Measurements from ENCODE around the gene SESN1. TPM values are rescaled to one million over a fixed set of nuclear protein-coding genes. Genes with fewer than 3 reads are reported as not detected.

The SESN1 gene
- total and polyA plus RNA-seq, 2 donors (not counting 1 experiment from before 2014, with no cell fraction given) = 16.2 to 28.6 TPM

DNA sequence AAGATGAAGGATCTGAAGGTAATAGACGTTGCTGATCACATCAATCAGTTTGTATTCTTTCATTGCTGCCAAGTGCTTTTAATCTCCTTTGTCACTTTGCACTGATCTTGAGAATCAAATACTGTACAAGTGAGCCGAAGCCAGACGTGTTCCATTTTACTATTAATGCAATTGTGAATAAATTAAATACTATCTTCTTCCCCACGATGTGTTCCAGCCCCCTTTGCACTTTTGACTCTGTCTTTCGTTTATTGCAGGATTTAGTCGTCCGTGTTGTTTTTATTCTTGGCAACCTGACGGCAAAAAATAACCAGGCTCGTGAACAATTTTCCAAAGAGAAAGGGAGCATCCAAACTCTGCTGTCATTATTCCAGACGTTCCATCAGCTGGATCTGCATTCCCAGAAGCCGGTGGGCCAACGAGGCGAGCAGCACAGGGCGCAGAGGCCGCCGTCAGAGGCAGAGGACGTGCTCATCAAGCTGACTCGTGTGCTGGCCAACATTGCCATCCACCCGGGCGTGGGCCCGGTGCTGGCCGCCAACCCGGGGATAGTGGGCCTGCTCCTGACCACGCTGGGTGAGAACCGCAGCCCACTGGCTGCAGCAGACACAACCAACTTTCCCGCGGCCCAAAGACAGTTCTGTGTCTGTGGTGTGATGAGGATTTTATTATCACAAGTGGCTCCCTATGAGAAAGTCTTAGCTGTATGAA is 141.7 kb downstream of the SESN1 start:
- no peak for DNase-seq
- Histone ChIP-seq H2AFZ (ENCODE audit: insufficient read depth, low read depth, low read length, poor library complexity, severe bottlenecking) (no peak overlapping the region), H3K36me3 (replicated peaks in 1 of 2; ENCODE audit: control extremely low read depth in 1 of 2, control insufficient read depth in 1 of 2, extremely low read depth in 1 of 2, insufficient read depth in 2 of 2, low read length in 1 of 2) (no peaks in the 10 kb centered on the region), H3K4me1 (ENCODE audit: control insufficient read depth in 2 of 2, insufficient read depth in 2 of 2, low read length in 2 of 2) (peaks cover 9 to 16% of the 10 kb centered on the region in 2 donors), H3K4me2 (replicated peaks; ENCODE audit: low read depth, low read length, poor library complexity, severe bottlenecking) (no peak overlapping the region), H4K20me1 (ENCODE audit: control insufficient read depth, insufficient read depth, low read length, poor library complexity, severe bottlenecking) (no peaks in the 10 kb centered on the region), H3K9me3 (ENCODE audit: control extremely low read depth in 1 of 3, control insufficient read depth in 2 of 3, insufficient read depth in 1 of 3, low read length in 2 of 3) (peaks cover 0 to 3% (median 0%) of the 10 kb centered on the region in 3 donors), H3K27ac (ENCODE audit: low read length in 2 of 2) (no peak overlapping the region), H3K27me3 (replicated peaks in 1 of 4; ENCODE audit: control extremely low read depth in 1 of 4, control insufficient read depth in 3 of 4, insufficient read depth in 4 of 4, low read length in 3 of 4) (no peaks in the 10 kb centered on the region), H3K9ac (ENCODE audit: low read length) (no peak overlapping the region), H3K4me3 (ENCODE audit: control extremely low read depth in 1 of 5, extremely low read depth in 1 of 5, insufficient read depth in 1 of 5, low read depth in 2 of 5, low read length in 4 of 5) (no peak overlapping the region), H3K79me2 (ENCODE audit: control insufficient read depth, insufficient read depth, low read length) (no peaks in the 10 kb centered on the region)
- ChIA-PET CTCF (interaction anchor here (1.0 kb wide), 2 partner anchors 19 to 96 kb away, joined by 3 read pairs; no protein-coding TSS in a partner anchor), POLR2A (no interaction called here)
- TF ChIP-seq, protein P1, sequence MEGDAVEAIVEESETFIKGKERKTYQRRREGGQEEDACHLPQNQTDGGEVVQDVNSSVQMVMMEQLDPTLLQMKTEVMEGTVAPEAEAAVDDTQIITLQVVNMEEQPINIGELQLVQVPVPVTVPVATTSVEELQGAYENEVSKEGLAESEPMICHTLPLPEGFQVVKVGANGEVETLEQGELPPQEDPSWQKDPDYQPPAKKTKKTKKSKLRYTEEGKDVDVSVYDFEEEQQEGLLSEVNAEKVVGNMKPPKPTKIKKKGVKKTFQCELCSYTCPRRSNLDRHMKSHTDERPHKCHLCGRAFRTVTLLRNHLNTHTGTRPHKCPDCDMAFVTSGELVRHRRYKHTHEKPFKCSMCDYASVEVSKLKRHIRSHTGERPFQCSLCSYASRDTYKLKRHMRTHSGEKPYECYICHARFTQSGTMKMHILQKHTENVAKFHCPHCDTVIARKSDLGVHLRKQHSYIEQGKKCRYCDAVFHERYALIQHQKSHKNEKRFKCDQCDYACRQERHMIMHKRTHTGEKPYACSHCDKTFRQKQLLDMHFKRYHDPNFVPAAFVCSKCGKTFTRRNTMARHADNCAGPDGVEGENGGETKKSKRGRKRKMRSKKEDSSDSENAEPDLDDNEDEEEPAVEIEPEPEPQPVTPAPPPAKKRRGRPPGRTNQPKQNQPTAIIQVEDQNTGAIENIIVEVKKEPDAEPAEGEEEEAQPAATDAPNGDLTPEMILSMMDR (IDR thresholded peaks at IDR 0.05) = no peak
- Mint-ChIP-seq H3K9me3 (ENCODE audit: insufficient read depth) (no peaks in the 10 kb centered on the region), H3K4me1 (peaks cover 11% of the 10 kb centered on the region), H3K27me3 (no peaks in the 10 kb centered on the region), H3K27ac (no peak overlapping the region), H3K4me3 (no peak overlapping the region)
- 95% methylated on average over 17 of the region's 27 CpGs for WGBS (ENCODE audit: insufficient coverage)
- intact Hi-C loops (cut with micrococcal nuclease) = no loop called here
- no peak for ATAC-seq (ENCODE audit: low read depth)

DNA sequence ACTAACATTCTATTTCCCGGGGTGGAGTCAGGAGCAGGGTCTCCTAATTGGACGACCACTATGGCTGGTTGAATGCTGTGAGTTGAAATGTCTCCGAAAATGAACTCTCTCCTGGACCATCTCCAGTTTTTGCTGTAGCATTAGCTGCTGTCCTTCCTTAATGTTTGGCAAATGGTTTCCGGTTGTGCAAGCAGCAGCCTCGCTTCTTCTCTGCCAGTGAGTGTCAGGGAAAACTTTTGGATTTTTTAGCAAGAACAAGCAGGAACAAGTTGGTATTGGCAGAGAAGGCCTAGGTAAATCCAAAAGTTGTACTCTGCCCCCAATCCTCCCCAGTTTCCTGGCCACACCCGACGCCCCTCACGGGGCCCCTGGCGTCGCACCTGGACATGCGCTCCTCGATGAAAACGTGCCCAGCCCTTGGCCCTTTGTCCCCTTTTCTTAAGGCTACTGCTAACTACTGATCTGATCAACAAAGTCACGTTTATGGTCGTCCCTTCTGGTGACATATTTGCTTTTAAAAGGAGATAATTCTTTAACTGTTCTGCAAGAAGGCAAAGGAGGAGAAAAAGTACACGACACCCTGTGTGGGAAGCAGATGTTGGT is 143.2 kb downstream of the SESN1 start:
- H3K27ac ChIP-seq (ENCODE audit: low read length in 2 of 2) = no peak overlapping the region
- H3K4me1 ChIP-seq (ENCODE audit: control insufficient read depth in 2 of 2, insufficient read depth in 2 of 2, low read length in 2 of 2) = peaks cover 19 to 25% of the 10 kb centered on the region in 2 donors
- no peak overlapping the region for H3K4me2 ChIP-seq (replicated peaks; ENCODE audit: low read depth, low read length, poor library complexity, severe bottlenecking)
- H2AFZ ChIP-seq (ENCODE audit: insufficient read depth, low read depth, low read length, poor library complexity, severe bottlenecking) = no peak overlapping the region
- H3K4me1 Mint-ChIP-seq = peaks cover 23% of the 10 kb centered on the region
- H3K27ac Mint-ChIP-seq = no peak overlapping the region
- TF ChIP-seq EZH2 (IDR thresholded peaks at IDR 0.05; ENCODE audit: borderline replicate concordance, insufficient read depth, low read depth, low read length, poor library complexity, severe bottlenecking) = no peak
- TF ChIP-seq, protein P1 (IDR thresholded peaks at IDR 0.05) = no peak
- no peaks in the 10 kb centered on the region for H3K27me3 ChIP-seq (replicated peaks in 1 of 4; ENCODE audit: control extremely low read depth in 1 of 4, control insufficient read depth in 3 of 4, insufficient read depth in 4 of 4, low read length in 3 of 4)
- H3K9me3 Mint-ChIP-seq (ENCODE audit: insufficient read depth) = no peaks in the 10 kb centered on the region
- H3K9ac ChIP-seq (ENCODE audit: low read length) = no peak overlapping the region
- no peaks in the 10 kb centered on the region for H4K20me1 ChIP-seq (ENCODE audit: control insufficient read depth, insufficient read depth, low read length, poor library complexity, severe bottlenecking)
- ChIA-PET POLR2A (no interaction called here), CTCF (interaction anchor here (1.0 kb wide), 1 partner anchor 98 kb away, joined by 3 read pairs; no protein-coding TSS in a partner anchor)
- WGBS (ENCODE audit: insufficient coverage) = 92% methylated on average over 13 of the region's 16 CpGs
- no peak for DNase-seq
- intact Hi-C loops (cut with micrococcal nuclease) = no loop called here
- peaks cover 0 to 3% (median 0%) of the 10 kb centered on the region in 3 donors for H3K9me3 ChIP-seq (ENCODE audit: control extremely low read depth in 1 of 3, control insufficient read depth in 2 of 3, insufficient read depth in 1 of 3, low read length in 2 of 3)
- H3K4me3 ChIP-seq (ENCODE audit: control extremely low read depth in 1 of 5, extremely low read depth in 1 of 5, insufficient read depth in 1 of 5, low read depth in 2 of 5, low read length in 4 of 5) = no peak overlapping the region
- H3K79me2 ChIP-seq (ENCODE audit: control insufficient read depth, insufficient read depth, low read length) = no peaks in the 10 kb centered on the region
- H3K27me3 Mint-ChIP-seq = no peaks in the 10 kb centered on the region
- no peak for ATAC-seq (ENCODE audit: low read depth)
- no peaks in the 10 kb centered on the region for H3K36me3 ChIP-seq (replicated peaks in 1 of 2; ENCODE audit: control extremely low read depth in 1 of 2, control insufficient read depth in 1 of 2, extremely low read depth in 1 of 2, insufficient read depth in 2 of 2, low read length in 1 of 2)
- no peak overlapping the region for H3K4me3 Mint-ChIP-seq
